ENCODE data around the gene RGL2. TPM values are rescaled to one million over a fixed set of nuclear protein-coding genes. Genes with fewer than 3 reads are reported as not detected.
"Not testable (repeated sequence)": the region's sequence is repeated elsewhere in the genome, so short reads cannot be mapped to it uniquely, and the experiment has no call there.

The RGL2 gene
- total RNA-seq, 4 donors from 2014 or later, result 28.7 to 81.2 (median 41.7) TPM

GRCh38 chr6:33286946-33287914 lies 11.5 kb downstream of the RGL2 start:
- DNase-seq (ENCODE audit: low spot score) (no peak), ATAC-seq (ENCODE audit: low FRiP score) (no peak)
- TF ChIP-seq, protein P1, sequence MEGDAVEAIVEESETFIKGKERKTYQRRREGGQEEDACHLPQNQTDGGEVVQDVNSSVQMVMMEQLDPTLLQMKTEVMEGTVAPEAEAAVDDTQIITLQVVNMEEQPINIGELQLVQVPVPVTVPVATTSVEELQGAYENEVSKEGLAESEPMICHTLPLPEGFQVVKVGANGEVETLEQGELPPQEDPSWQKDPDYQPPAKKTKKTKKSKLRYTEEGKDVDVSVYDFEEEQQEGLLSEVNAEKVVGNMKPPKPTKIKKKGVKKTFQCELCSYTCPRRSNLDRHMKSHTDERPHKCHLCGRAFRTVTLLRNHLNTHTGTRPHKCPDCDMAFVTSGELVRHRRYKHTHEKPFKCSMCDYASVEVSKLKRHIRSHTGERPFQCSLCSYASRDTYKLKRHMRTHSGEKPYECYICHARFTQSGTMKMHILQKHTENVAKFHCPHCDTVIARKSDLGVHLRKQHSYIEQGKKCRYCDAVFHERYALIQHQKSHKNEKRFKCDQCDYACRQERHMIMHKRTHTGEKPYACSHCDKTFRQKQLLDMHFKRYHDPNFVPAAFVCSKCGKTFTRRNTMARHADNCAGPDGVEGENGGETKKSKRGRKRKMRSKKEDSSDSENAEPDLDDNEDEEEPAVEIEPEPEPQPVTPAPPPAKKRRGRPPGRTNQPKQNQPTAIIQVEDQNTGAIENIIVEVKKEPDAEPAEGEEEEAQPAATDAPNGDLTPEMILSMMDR (IDR thresholded peaks at IDR 0.05), result no peak

- ATAC-seq (ENCODE audit: low FRiP score); DNase-seq (ENCODE audit: low spot score): not testable (repeated sequence)
These were observed 13.5 kb downstream of the RGL2 start for GRCh38 chr6:33285214-33285613.

- TF ChIP-seq, protein P1 (IDR thresholded peaks at IDR 0.05), result no peak
- no peak for ATAC-seq (ENCODE audit: low FRiP score)
- DNase-seq (ENCODE audit: low spot score), result no peak
These were observed 18.2 kb downstream of the RGL2 start for GRCh38 chr6:33280539-33280938.

DNA sequence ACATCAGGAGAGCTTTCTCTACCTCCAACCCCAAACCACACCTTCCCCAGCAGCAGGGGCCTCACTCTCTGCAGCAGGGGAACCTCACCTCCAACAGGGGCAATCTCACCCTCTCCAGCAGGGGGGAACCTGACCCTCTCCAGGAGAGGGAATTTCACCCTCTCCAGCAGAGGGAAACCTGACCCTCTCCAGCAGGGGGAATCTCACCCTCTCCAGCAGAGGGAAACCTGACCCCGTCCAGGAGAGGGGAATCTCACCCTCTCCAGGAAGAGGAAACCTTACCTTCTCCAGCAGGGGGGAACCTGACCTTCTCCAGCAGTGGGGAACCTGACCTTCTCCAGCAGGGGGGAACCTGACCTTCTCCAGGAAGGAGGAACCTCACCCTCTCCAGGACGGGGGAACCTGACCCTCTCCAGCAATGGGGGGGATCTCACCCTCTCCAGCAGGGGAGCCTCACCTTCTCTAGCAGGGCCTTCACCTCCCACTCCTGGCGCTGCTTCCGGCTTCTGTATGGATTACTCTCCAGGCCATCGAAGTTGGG lies 18.7 kb downstream of the RGL2 start:
- no peak for DNase-seq (ENCODE audit: low spot score)
- ATAC-seq (ENCODE audit: low FRiP score), result peak; percentile 35
- TF ChIP-seq, protein P1 (IDR thresholded peaks at IDR 0.05), result no peak

DNA sequence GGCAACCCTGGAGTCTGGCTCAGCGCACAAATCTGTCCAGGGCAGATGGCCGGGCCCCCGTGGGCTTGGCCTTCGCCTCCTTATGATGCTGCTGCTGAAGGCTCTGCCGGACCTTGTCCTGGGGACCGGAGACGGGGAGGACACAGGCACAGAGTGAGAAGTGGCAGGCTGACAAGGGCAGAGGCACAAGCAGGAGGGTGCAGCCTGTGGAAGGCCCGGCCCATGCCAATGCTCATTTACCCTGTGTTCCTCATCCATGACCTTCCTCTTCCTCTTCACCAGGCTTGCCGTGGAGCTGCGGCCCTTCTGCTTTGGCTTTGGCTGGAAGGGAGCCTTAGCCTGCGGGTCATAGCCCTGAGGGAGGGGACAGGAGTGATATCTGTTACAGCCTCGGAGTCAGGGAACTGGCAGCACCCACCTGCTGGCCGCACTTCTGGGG lies 19.5 kb downstream of the RGL2 start:
- DNase-seq (ENCODE audit: low spot score) (no peak), ATAC-seq (ENCODE audit: low FRiP score) (no peak)
- TF ChIP-seq, protein P1 (IDR thresholded peaks at IDR 0.05), result no peak

- DNase-seq (ENCODE audit: low spot score) (no peak), ATAC-seq (ENCODE audit: low FRiP score) (no peak)
- TF ChIP-seq, protein P1 (IDR thresholded peaks at IDR 0.05), result no peak
These were observed 19.9 kb downstream of the RGL2 start for GRCh38 chr6:33278810-33279209.

DNA sequence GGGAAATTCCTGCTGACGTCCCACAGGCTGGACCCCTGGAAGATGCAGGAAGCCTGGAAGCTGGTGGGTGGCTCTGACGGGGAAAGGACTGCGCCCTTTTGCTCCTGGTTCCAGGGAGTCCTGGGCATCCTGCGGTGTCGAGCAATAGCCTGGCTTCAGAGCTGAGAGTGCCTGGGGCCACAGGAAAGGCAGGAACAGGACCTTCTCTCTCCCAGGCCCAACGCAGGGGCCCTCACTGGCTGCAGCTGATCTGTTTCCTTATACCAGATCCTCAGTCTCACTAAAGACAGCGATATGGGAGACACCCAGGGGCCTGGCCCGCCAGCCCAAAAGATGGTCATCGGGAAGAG lies 20.4 kb downstream of the RGL2 start:
- TF ChIP-seq, protein P1 (IDR thresholded peaks at IDR 0.05), result no peak
- no peak for DNase-seq (ENCODE audit: low spot score)
- ATAC-seq (ENCODE audit: low FRiP score), result no peak

All from omental fat pad (tissue), 4 donors.